CD8-positive, alpha-beta memory T cell (primary cell): ENCODE measurements around the gene ENTPD2. TPM values are rescaled to one million over a fixed set of nuclear protein-coding genes. Genes with fewer than 3 reads are reported as not detected.
"Not testable (repeated sequence)": the region's sequence is repeated elsewhere in the genome, so short reads cannot be mapped to it uniquely, and the experiment has no call there.

ENCODE experiments used
- CTCF ChIA-PET: fragments of 350-600 bp; sonication (Branson Sonifier 250); formaldehyde crosslinking; loops from one replicate; lab custom pipeline; 2021; ENCODE audit warnings: antibody characterized with exemption; lab: Charles Lee
- POLR2A ChIA-PET: fragments of 350-600 bp; sonication (Branson Sonifier 250); formaldehyde crosslinking; loops from one replicate; lab custom pipeline; 2021; ENCODE audit warnings: antibody characterized with exemption; lab: Charles Lee
- DNase-seq, 5 donors: peaks; one replicate each; pipeline versions ENCODE4 v3.0.0 to v3.0.0-alpha.2; 2020 to 2022; ENCODE audit warnings: mixed read lengths in 1 of 5
- H3K27ac ChIP-seq: one replicate; pipeline ENCODE4 v1.7.0; 2013; ENCODE audit warnings: low read depth, mild to moderate bottlenecking, low read length, moderate library complexity
- H3K27me3 ChIP-seq: 2 replicates; pipeline ENCODE4 v1.7.0; 2013; ENCODE audit warnings: low read length, mild to moderate bottlenecking; ENCODE audit not compliant: insufficient read depth, poor library complexity, severe bottlenecking
- H3K36me3 ChIP-seq: 2 replicates; pipeline ENCODE4 v1.7.0; 2013; ENCODE audit warnings: mild to moderate bottlenecking, low read length, moderate library complexity; ENCODE audit not compliant: insufficient read depth
- H3K4me1 ChIP-seq: 2 replicates; pipeline ENCODE4 v1.7.0; 2013; ENCODE audit warnings: mild to moderate bottlenecking, low read length, moderate library complexity; ENCODE audit not compliant: insufficient read depth
- H3K4me3 ChIP-seq: 2 replicates; pipeline ENCODE4 v1.7.0; 2013; ENCODE audit warnings: mild to moderate bottlenecking, low read length
- H3K9me3 ChIP-seq: 2 replicates; pipeline ENCODE4 v1.7.0; 2013; ENCODE audit warnings: mild to moderate bottlenecking, low read length
- H3K27ac Mint-ChIP-seq, 8 donors: one replicate each; pipeline ENCODE4 v1.8.0; 2020 to 2021; ENCODE audit warnings: mixed read lengths in 8 of 8, mild to moderate bottlenecking in 6 of 8, inconsistent platforms in 3 of 8, moderate library complexity in 3 of 8
- H3K27me3 Mint-ChIP-seq, 2 donors: one replicate each; pipeline ENCODE4 v1.8.0; 2020 to 2021; ENCODE audit warnings: mixed read lengths in 2 of 2, mild to moderate bottlenecking in 1 of 2, moderate library complexity in 1 of 2
- H3K36me3 Mint-ChIP-seq, 3 donors: one replicate each; pipeline ENCODE4 v1.8.0; 2020 to 2021; ENCODE audit warnings: mixed read lengths in 3 of 3, inconsistent platforms in 1 of 3, mild to moderate bottlenecking in 1 of 3
- H3K4me1 Mint-ChIP-seq, 3 donors: one replicate each; pipeline ENCODE4 v1.8.0; 2020 to 2021; ENCODE audit warnings: mixed read lengths in 3 of 3, inconsistent platforms in 1 of 3, mild to moderate bottlenecking in 1 of 3
- H3K4me3 Mint-ChIP-seq, 7 donors: one replicate each; pipeline ENCODE4 v1.8.0; 2020 to 2021; ENCODE audit warnings: mixed read lengths in 7 of 7, mild to moderate bottlenecking in 6 of 7, moderate library complexity in 4 of 7, inconsistent platforms in 2 of 7
- H3K9me3 Mint-ChIP-seq, 5 donors: one replicate each; pipeline ENCODE4 v1.8.0; 2020 to 2022; ENCODE audit warnings: mixed read lengths in 5 of 5, mild to moderate bottlenecking in 3 of 5, moderate library complexity in 2 of 5, inconsistent platforms in 1 of 5
- polyA plus RNA-seq: library from polyadenylated mRNA; unstranded; fragments of 300-500 nt; fragmentation: Illumina TruSeq; gene quantifications from one replicate; pipeline ENCODE4 v1.2.3, GENCODE V29; 2021
- total RNA-seq, 2 experiments: library from RNA; stranded (reverse); gene quantifications; one replicate each; pipeline ENCODE4 v1.2.3, GENCODE V29; 2021

The ENTPD2 gene
- total and polyA plus RNA-seq, 3 experiments from 2014 or later, result not detected

- H3K27ac Mint-ChIP-seq, result peak overlapping the region; percentile 75 to 96 (median 89)
- no peaks in the 10 kb centered on the region for H3K9me3 ChIP-seq
- ChIA-PET POLR2A (interaction anchor here (0.6 to 2.0 kb wide), 10 partner anchors 13 to 246 kb away, joined by 3 to 18 read pairs (median 5); partner anchors contain the start of genes AJM1, C8G, FBXW5 and PAXX), CTCF (interaction anchor here (0.9 to 8.9 kb wide), 43 partner anchors 8 to 307 kb away, joined by 3 to 159 read pairs (median 7); partner anchors contain the start of genes AJM1, C8G, CLIC3 and FBXW5)
- DNase-seq, result no peak
- no peaks in the 10 kb centered on the region for H3K36me3 ChIP-seq
- H3K4me1 Mint-ChIP-seq, result peaks cover 41 to 55% (median 42%) of the 10 kb centered on the region in 3 donors
- peaks cover 49% of the 10 kb centered on the region for H3K4me1 ChIP-seq
- peak overlapping the region; percentile 72 to 89 (median 76) for H3K4me3 Mint-ChIP-seq
- H3K27me3 Mint-ChIP-seq, result no peaks in the 10 kb centered on the region
- no peaks in the 10 kb centered on the region for H3K36me3 Mint-ChIP-seq
- H3K9me3 Mint-ChIP-seq, result no peaks in the 10 kb centered on the region
- H3K4me3 ChIP-seq, result peak overlapping the region; percentile 58
- H3K27me3 ChIP-seq, result no peaks in the 10 kb centered on the region
- no peak overlapping the region for H3K27ac ChIP-seq
Measured at GRCh38 chr9:137034039-137034708, 19.7 kb downstream of the ENTPD2 start.

GRCh38 chr9:137033481-137033880 is 20.4 kb downstream of the ENTPD2 start:
- DNase-seq, H3K27me3 Mint-ChIP-seq, H3K27me3 ChIP-seq, H3K27ac ChIP-seq, H3K4me3 ChIP-seq, POLR2A ChIA-PET, H3K9me3 ChIP-seq, H3K36me3 Mint-ChIP-seq, H3K9me3 Mint-ChIP-seq, H3K36me3 ChIP-seq: not testable (repeated sequence)
- peak overlapping the region in 6 of 8 donors; percentile 23 to 96 (median 62) for H3K27ac Mint-ChIP-seq
- H3K4me1 Mint-ChIP-seq, result peaks cover 41 to 61% (median 46%) of the 10 kb centered on the region in 3 donors
- peak overlapping the region in 5 of 7 donors; percentile 15 to 74 (median 59) for H3K4me3 Mint-ChIP-seq
- CTCF ChIA-PET, result interaction anchor here (0.7 to 8.9 kb wide), 4 partner anchors 62 to 245 kb away, joined by 3 to 159 read pairs (median 48); partner anchors contain the start of genes AJM1, C8G, FBXW5 and TMEM141
- peaks cover 54% of the 10 kb centered on the region for H3K4me1 ChIP-seq

- H3K36me3 Mint-ChIP-seq, result no peaks in the 10 kb centered on the region
- H3K4me3 Mint-ChIP-seq, result peak overlapping the region; percentile 11 to 74 (median 67)
- no peak for DNase-seq
- H3K4me1 Mint-ChIP-seq, result peaks cover 41 to 61% (median 46%) of the 10 kb centered on the region in 3 donors
- H3K9me3 Mint-ChIP-seq, result no peaks in the 10 kb centered on the region
- POLR2A ChIA-PET, result interaction anchor here (0.5 to 0.6 kb wide), 2 partner anchors 38 to 572 kb away, joined by 3 read pairs; partner anchors contain the start of genes ARRDC1 and SAPCD2
- Histone ChIP-seq H3K36me3 (no peaks in the 10 kb centered on the region), H3K4me1 (peaks cover 54% of the 10 kb centered on the region), H3K9me3 (no peaks in the 10 kb centered on the region), H3K27ac (no peak overlapping the region), H3K4me3 (no peak overlapping the region), H3K27me3 (no peaks in the 10 kb centered on the region)
- H3K27me3 Mint-ChIP-seq, result no peaks in the 10 kb centered on the region
- CTCF ChIA-PET, result interaction anchor here (0.9 to 8.9 kb wide), 7 partner anchors 14 to 244 kb away, joined by 3 to 159 read pairs (median 6); partner anchors contain the start of genes C8G, FBXW5, MAN1B1 and TMEM141
- peak overlapping the region; percentile 58 to 96 (median 86) for H3K27ac Mint-ChIP-seq
Measured at GRCh38 chr9:137032858-137033257, 21.0 kb downstream of the ENTPD2 start.

- CTCF ChIA-PET, result interaction anchor here (0.9 to 8.9 kb wide), 9 partner anchors 15 to 240 kb away, joined by 3 to 159 read pairs (median 6); partner anchors contain the start of genes C8G, CLIC3, FBXW5 and MAN1B1
- Histone ChIP-seq H3K4me1 (peaks cover 59% of the 10 kb centered on the region), H3K4me3 (peak within 1 kb of the TSS; percentile 74), H3K27ac (no peak within 1 kb of the TSS), H3K9me3 (no peaks in the 10 kb centered on the region), H3K27me3 (no peaks in the 10 kb centered on the region), H3K36me3 (no peaks in the 10 kb centered on the region)
- Mint-ChIP-seq H3K27me3 (no peaks in the 10 kb centered on the region), H3K36me3 (peaks cover 0 to 1% (median 0%) of the 10 kb centered on the region in 3 donors), H3K4me3 (peak within 1 kb of the TSS; percentile 70 to 95 (median 90)), H3K4me1 (peaks cover 44 to 65% (median 50%) of the 10 kb centered on the region in 3 donors), H3K27ac (peak within 1 kb of the TSS; percentile 77 to 98 (median 90)), H3K9me3 (no peaks in the 10 kb centered on the region)
- POLR2A ChIA-PET, result interaction anchor here (0.6 to 0.7 kb wide), 2 partner anchors 39 kb away, joined by 3 to 4 read pairs; partner anchors contain the start of gene SAPCD2
- DNase-seq, result peak in 3 of 5 donors; percentile 24 to 39 (median 36)
Measured at GRCh38 chr9:137031904-137032640, 21.8 kb downstream of the ENTPD2 start, which contains the start of gene FUT7. Gene FUT7, minus strand, starts transcription at chr9:137032088. Its CDS starts 97 bp downstream, at chr9:137031991.

- Mint-ChIP-seq H3K27me3 (no peaks in the 10 kb centered on the region), H3K9me3 (no peaks in the 10 kb centered on the region), H3K4me1 (peaks cover 51 to 78% (median 56%) of the 10 kb centered on the region in 3 donors), H3K4me3 (peak overlapping the region; percentile 69 to 95 (median 88)), H3K36me3 (peaks cover 0 to 1% (median 0%) of the 10 kb centered on the region in 3 donors), H3K27ac (peak overlapping the region; percentile 78 to 98 (median 90))
- CTCF ChIA-PET, result interaction anchor here (1.4 to 8.9 kb wide), 14 partner anchors 16 to 239 kb away, joined by 4 to 159 read pairs (median 14); partner anchors contain the start of genes AJM1, C8G, CLIC3 and FBXW5
- no peaks in the 10 kb centered on the region for H3K36me3 ChIP-seq
- POLR2A ChIA-PET, result interaction anchor here (1.6 kb wide), 1 partner anchor 56 kb away, joined by 5 read pairs; no protein-coding TSS in a partner anchor
- no peaks in the 10 kb centered on the region for H3K27me3 ChIP-seq
- DNase-seq, result peak in 4 of 5 donors; percentile 23 to 64 (median 48)
- H3K4me1 ChIP-seq, result peaks cover 69% of the 10 kb centered on the region
- H3K27ac ChIP-seq, result peak overlapping the region; percentile 38
- no peaks in the 10 kb centered on the region for H3K9me3 ChIP-seq
- H3K4me3 ChIP-seq, result peak overlapping the region; percentile 74
Measured at GRCh38 chr9:137030538-137031527, 23.0 kb downstream of the ENTPD2 start.

DNA sequence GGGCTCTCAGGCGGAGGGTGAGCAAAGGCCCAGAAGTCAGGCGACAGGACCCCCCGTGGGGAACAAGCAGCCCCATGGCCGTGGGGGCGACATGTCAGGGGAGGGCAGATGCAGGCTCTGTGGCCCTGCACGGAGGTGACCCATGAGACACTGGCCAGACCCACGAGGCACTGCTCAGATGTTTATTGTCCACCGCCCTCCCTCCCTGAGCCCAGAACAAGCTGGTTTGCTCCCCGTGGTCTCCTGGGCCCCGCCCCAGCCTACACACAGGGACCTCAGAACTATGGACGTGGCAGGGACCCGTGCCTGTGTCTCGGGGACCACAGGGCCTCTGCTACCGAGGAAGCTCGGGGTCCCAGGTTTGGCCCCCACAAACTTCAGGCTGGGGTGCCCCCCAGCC is 23.9 kb downstream of the ENTPD2 start:
- ChIA-PET CTCF (interaction anchor here (0.8 to 7.8 kb wide), 35 partner anchors 11 to 237 kb away, joined by 3 to 72 read pairs (median 6); partner anchors contain the start of genes AJM1, C8G, CLIC3 and FBXW5), POLR2A (interaction anchor here (1.6 kb wide), 1 partner anchor 55 kb away, joined by 5 read pairs; no protein-coding TSS in a partner anchor)
- Mint-ChIP-seq H3K4me3 (peak overlapping the region; percentile 82 to 95 (median 88)), H3K27me3 (no peaks in the 10 kb centered on the region), H3K27ac (peak overlapping the region in 7 of 8 donors; percentile 72 to 98 (median 90)), H3K9me3 (no peaks in the 10 kb centered on the region), H3K36me3 (peaks cover 0 to 1% (median 0%) of the 10 kb centered on the region in 3 donors), H3K4me1 (peaks cover 51 to 76% (median 51%) of the 10 kb centered on the region in 3 donors)
- H3K4me3 ChIP-seq, result peak overlapping the region; percentile 74
- no peaks in the 10 kb centered on the region for H3K9me3 ChIP-seq
- H3K36me3 ChIP-seq, result no peaks in the 10 kb centered on the region
- DNase-seq, result no peak
- H3K4me1 ChIP-seq, result peaks cover 62% of the 10 kb centered on the region
- peak overlapping the region; percentile 38 for H3K27ac ChIP-seq
- no peaks in the 10 kb centered on the region for H3K27me3 ChIP-seq
